ENCODE results near the gene XRN2.

The XRN2 gene

DNA sequence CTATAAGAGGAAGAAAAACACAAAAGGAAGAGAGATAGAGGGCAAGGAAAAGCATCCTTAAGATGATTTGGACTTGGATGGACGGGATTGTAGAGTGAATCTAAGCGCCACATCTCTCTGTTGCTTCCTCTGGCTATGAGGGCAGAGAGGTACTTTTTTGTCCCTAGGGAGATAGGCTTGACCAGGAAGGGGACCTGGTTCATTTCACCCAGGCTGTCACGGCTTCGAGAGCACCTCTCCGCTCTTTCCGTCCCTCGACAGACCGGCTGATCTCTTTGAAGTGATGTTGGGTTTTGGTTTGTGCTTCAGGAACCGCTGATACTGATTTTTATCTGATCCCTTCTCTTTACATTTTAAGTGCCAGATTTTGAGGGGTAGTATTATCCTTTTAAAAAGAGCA lies 74.6 kb downstream of the XRN2 start:
- no peak overlapping the region for H3K9ac ChIP-seq (ENCODE audit: low read length)
- no peak overlapping the region for H3K27ac ChIP-seq (ENCODE audit: low read length)
- no peaks in the 10 kb centered on the region for H3K4me1 ChIP-seq (ENCODE audit: control insufficient read depth, low read depth, low read length)
- H3K36me3 ChIP-seq (ENCODE audit: control insufficient read depth, low read depth, low read length) = peaks cover 31% of the 10 kb centered on the region
- no peaks in the 10 kb centered on the region for H3K27me3 ChIP-seq (ENCODE audit: control insufficient read depth, insufficient read depth, low read length)
- no peak overlapping the region for H3K4me3 ChIP-seq (ENCODE audit: low read length)
- no peaks in the 10 kb centered on the region for H3K9me3 ChIP-seq (ENCODE audit: control insufficient read depth, low read depth, low read length)

DNA sequence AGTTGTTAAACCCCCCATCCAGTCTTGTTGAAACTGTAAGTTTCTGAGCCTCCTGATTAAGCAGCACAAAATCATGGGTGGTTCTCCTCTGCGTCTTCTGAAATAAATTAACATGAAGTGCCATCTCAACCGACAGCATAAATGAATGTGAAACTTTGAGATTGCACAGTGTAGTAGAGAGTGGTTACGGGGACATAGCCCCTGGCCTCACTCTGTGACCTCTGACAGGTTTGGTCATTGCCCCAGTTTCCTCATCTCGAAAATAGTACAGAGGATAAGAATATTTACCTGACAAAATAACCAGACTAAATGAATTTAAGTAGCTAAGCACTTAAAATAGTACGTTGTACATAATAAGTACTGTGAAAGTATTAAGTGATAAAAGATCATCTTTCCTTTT lies 75.1 kb downstream of the XRN2 start:
- no peaks in the 10 kb centered on the region for H3K27me3 ChIP-seq (ENCODE audit: control insufficient read depth, insufficient read depth, low read length)
- no peaks in the 10 kb centered on the region for H3K9me3 ChIP-seq (ENCODE audit: control insufficient read depth, low read depth, low read length)
- no peak overlapping the region for H3K4me3 ChIP-seq (ENCODE audit: low read length)
- H3K9ac ChIP-seq (ENCODE audit: low read length) = no peak overlapping the region
- H3K27ac ChIP-seq (ENCODE audit: low read length) = no peak overlapping the region
- H3K36me3 ChIP-seq (ENCODE audit: control insufficient read depth, low read depth, low read length) = peaks cover 37% of the 10 kb centered on the region
- no peaks in the 10 kb centered on the region for H3K4me1 ChIP-seq (ENCODE audit: control insufficient read depth, low read depth, low read length)

DNA sequence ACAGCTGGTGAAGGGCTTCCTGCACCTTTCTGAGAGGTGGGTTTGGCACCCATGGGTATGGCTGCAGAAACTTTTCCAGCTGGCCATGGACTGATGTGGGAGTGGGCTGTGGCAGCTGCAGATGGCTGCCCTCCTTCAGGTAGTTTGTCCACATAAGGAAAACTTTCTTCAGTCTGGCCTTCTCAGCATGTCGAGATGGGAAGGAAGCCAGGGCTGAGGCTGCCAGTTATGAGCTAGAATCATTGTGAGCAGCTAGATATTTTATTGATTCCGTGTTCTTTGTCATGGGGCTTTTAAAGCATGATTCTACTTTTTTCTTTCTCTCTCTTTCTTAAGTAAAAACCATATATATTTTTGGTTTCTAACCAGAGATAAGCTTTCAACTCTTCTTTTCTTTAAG lies 77.6 kb downstream of the XRN2 start:
- Histone ChIP-seq H3K9ac (ENCODE audit: low read length) (no peak overlapping the region), H3K27ac (ENCODE audit: low read length) (no peak overlapping the region), H3K9me3 (ENCODE audit: control insufficient read depth, low read depth, low read length) (no peaks in the 10 kb centered on the region), H3K27me3 (ENCODE audit: control insufficient read depth, insufficient read depth, low read length) (no peaks in the 10 kb centered on the region), H3K4me1 (ENCODE audit: control insufficient read depth, low read depth, low read length) (no peaks in the 10 kb centered on the region), H3K36me3 (ENCODE audit: control insufficient read depth, low read depth, low read length) (peaks cover 54% of the 10 kb centered on the region), H3K4me3 (ENCODE audit: low read length) (no peak overlapping the region)

DNA sequence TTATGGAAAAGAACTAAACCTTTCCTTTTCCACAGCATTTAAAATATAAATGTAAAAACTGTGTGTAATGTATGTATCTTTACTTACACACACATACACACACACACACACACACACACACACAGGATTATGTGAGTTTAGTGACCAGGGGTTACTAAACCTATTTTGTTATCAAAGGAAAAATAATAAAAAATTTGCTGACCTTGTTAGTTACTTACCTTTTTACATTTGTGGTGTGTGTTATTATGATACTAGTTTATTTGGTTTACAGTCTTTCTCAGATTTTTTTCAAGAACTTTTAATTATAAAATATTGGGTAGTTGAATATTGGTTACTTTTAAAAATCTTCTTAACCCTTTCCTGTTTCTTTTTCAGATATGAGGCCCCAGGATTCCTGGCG lies 78.5 kb downstream of the XRN2 start:
- no peaks in the 10 kb centered on the region for H3K9me3 ChIP-seq (ENCODE audit: control insufficient read depth, low read depth, low read length)
- no peak overlapping the region for H3K4me3 ChIP-seq (ENCODE audit: low read length)
- H3K36me3 ChIP-seq (ENCODE audit: control insufficient read depth, low read depth, low read length) = peaks cover 63% of the 10 kb centered on the region
- no peak overlapping the region for H3K27ac ChIP-seq (ENCODE audit: low read length)
- no peaks in the 10 kb centered on the region for H3K4me1 ChIP-seq (ENCODE audit: control insufficient read depth, low read depth, low read length)
- H3K27me3 ChIP-seq (ENCODE audit: control insufficient read depth, insufficient read depth, low read length) = no peaks in the 10 kb centered on the region
- H3K9ac ChIP-seq (ENCODE audit: low read length) = no peak overlapping the region

DNA sequence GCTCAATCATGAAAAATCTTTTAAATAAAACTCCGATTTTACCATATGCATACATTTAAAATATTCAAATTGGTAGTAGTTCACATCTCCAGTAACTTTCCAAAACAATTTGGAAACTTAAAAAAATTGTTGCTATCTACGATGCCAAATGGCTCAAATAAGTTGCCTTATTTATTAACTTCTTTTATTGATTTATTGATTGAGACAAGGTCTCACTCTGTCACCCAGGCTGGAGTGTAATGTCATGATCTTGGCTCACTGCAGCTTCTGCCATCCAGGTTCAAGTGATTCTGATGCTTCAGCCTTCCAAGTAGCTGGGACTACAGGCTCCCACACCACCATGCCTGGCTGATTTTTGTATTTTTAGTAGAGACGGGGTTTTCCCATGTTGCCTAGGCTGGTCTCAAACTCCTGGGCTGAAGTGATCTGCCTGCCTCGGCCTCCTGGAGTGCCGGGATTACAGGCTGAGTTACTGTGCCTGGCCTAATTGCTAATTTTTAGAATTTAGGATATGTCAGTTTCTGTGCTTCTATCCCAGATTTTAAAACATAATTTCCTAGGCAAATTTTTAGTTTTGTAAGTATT lies 81.3 kb downstream of the XRN2 start:
- H3K4me1 ChIP-seq (ENCODE audit: control insufficient read depth, low read depth, low read length) = no peaks in the 10 kb centered on the region
- H3K27me3 ChIP-seq (ENCODE audit: control insufficient read depth, insufficient read depth, low read length) = peaks cover 10% of the 10 kb centered on the region
- H3K36me3 ChIP-seq (ENCODE audit: control insufficient read depth, low read depth, low read length) = peaks cover 79% of the 10 kb centered on the region
- H3K9ac ChIP-seq (ENCODE audit: low read length) = no peak overlapping the region
- H3K4me3 ChIP-seq (ENCODE audit: low read length) = no peak overlapping the region
- no peaks in the 10 kb centered on the region for H3K9me3 ChIP-seq (ENCODE audit: control insufficient read depth, low read depth, low read length)
- no peak overlapping the region for H3K27ac ChIP-seq (ENCODE audit: low read length)

DNA sequence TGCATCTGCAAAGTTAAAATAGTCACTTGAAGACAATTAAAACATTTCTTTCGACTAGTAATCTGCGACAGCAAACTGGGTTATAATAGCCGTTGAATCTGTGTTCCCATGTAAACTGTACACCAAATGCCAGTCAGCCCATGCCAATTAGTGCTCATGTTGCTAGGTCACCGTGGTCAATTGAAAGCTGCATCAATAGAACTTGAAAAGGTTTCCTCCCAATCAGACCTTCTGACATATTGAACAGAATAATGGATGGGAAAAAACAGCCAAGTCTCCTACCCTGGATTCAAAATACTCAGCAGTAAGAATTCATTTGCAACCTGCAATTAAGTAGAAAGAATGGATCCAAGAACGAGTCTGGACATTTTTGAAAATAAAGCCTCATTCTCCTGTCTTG lies 83.0 kb downstream of the XRN2 start:
- Histone ChIP-seq H3K4me3 (ENCODE audit: low read length) (no peak overlapping the region), H3K9me3 (ENCODE audit: control insufficient read depth, low read depth, low read length) (no peaks in the 10 kb centered on the region), H3K36me3 (ENCODE audit: control insufficient read depth, low read depth, low read length) (peaks cover 71% of the 10 kb centered on the region), H3K27ac (ENCODE audit: low read length) (no peak overlapping the region), H3K9ac (ENCODE audit: low read length) (no peak overlapping the region), H3K4me1 (ENCODE audit: control insufficient read depth, low read depth, low read length) (no peaks in the 10 kb centered on the region), H3K27me3 (ENCODE audit: control insufficient read depth, insufficient read depth, low read length) (peaks cover 26% of the 10 kb centered on the region)

DNA sequence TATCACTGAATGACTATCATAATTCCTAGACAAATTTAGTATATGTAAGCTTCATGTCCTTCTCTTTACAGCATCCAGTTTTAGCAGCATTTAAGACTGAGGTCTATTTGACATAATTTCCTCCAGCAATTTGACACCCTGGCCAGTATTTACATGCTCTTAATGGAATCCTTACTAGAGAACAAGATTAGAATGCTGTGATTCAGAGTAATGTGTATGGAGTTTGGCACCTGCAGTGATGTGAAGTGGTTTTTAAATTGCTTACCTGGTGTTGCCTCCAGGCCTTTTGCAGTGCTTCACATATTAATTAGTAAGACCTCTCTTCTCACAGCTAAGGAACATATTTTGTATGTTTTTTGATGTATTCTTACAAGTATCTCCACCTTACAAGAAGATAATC lies 84.4 kb downstream of the XRN2 start:
- H3K9ac ChIP-seq (ENCODE audit: low read length) = no peak overlapping the region
- H3K27me3 ChIP-seq (ENCODE audit: control insufficient read depth, insufficient read depth, low read length) = peaks cover 40% of the 10 kb centered on the region
- peaks cover 5% of the 10 kb centered on the region for H3K4me1 ChIP-seq (ENCODE audit: control insufficient read depth, low read depth, low read length)
- H3K4me3 ChIP-seq (ENCODE audit: low read length) = no peak overlapping the region
- H3K27ac ChIP-seq (ENCODE audit: low read length) = no peak overlapping the region
- no peaks in the 10 kb centered on the region for H3K9me3 ChIP-seq (ENCODE audit: control insufficient read depth, low read depth, low read length)
- peaks cover 58% of the 10 kb centered on the region for H3K36me3 ChIP-seq (ENCODE audit: control insufficient read depth, low read depth, low read length)

DNA sequence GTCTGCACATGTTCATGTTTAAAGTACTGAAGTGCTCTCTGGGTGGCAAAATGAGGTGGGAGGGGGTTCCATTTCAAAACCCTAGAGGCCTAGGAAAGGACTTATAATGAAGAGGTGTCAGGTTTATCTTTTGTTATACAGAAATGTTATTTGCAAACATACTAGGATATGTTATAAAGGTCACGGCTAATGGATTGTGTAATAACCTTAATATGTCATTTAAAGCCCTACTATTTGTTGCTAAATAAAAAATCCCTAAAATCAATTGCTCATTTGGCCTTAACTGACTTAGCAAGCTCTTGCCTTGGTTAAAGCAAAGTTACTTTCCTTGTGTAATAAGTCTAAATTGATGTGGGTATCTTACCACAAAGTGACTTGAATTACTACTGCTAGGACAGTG lies 85.4 kb downstream of the XRN2 start:
- Histone ChIP-seq H3K27me3 (ENCODE audit: control insufficient read depth, insufficient read depth, low read length) (peaks cover 51% of the 10 kb centered on the region), H3K36me3 (ENCODE audit: control insufficient read depth, low read depth, low read length) (peaks cover 48% of the 10 kb centered on the region), H3K4me1 (ENCODE audit: control insufficient read depth, low read depth, low read length) (peaks cover 5% of the 10 kb centered on the region), H3K9me3 (ENCODE audit: control insufficient read depth, low read depth, low read length) (no peaks in the 10 kb centered on the region), H3K27ac (ENCODE audit: low read length) (no peak overlapping the region), H3K4me3 (ENCODE audit: low read length) (no peak overlapping the region), H3K9ac (ENCODE audit: low read length) (no peak overlapping the region)

DNA sequence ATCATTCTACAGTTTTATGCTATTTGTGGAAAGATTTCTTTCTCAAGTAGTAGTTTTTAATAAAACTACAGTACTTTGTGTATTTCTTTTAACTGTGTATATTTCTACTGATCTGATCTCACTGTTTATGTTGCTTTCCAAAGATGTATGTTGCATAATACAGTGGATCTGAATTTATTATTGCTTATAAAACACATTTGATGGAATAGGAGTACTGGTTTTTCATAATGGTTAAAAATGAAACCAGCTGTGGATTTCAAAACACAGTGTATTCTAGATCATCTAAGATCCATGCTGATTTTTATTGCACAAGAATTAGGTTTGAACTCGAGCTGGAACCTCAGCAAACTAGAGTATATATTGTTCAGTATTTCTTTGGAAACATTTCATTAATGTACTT lies 86.2 kb downstream of the XRN2 start:
- Histone ChIP-seq H3K9me3 (ENCODE audit: control insufficient read depth, low read depth, low read length) (no peaks in the 10 kb centered on the region), H3K4me1 (ENCODE audit: control insufficient read depth, low read depth, low read length) (peaks cover 5% of the 10 kb centered on the region), H3K9ac (ENCODE audit: low read length) (no peak overlapping the region), H3K27me3 (ENCODE audit: control insufficient read depth, insufficient read depth, low read length) (peaks cover 59% of the 10 kb centered on the region), H3K27ac (ENCODE audit: low read length) (no peak overlapping the region), H3K36me3 (ENCODE audit: control insufficient read depth, low read depth, low read length) (peaks cover 42% of the 10 kb centered on the region), H3K4me3 (ENCODE audit: low read length) (no peak overlapping the region)

DNA sequence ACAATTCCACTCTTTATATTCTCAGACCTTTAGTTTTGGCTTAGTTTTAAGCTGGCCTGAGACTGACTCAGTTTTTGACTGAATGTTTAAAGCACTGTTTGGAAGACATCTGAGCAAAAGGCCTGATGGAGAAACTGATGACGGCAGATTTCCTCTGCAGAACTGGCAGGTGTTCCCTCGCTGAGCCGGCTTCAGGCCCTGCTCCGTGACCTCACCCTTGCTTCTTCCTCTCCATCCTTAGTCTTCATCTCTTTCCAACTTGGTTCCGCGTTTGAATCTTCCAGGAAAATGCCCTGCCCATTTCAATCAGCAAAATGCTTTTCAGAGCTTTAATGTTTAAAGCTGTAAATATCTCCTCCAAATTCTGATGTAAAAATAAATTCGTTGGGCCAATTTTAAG lies 87.6 kb downstream of the XRN2 start:
- Histone ChIP-seq H3K9ac (ENCODE audit: low read length) (no peak overlapping the region), H3K36me3 (ENCODE audit: control insufficient read depth, low read depth, low read length) (peaks cover 33% of the 10 kb centered on the region)

DNA sequence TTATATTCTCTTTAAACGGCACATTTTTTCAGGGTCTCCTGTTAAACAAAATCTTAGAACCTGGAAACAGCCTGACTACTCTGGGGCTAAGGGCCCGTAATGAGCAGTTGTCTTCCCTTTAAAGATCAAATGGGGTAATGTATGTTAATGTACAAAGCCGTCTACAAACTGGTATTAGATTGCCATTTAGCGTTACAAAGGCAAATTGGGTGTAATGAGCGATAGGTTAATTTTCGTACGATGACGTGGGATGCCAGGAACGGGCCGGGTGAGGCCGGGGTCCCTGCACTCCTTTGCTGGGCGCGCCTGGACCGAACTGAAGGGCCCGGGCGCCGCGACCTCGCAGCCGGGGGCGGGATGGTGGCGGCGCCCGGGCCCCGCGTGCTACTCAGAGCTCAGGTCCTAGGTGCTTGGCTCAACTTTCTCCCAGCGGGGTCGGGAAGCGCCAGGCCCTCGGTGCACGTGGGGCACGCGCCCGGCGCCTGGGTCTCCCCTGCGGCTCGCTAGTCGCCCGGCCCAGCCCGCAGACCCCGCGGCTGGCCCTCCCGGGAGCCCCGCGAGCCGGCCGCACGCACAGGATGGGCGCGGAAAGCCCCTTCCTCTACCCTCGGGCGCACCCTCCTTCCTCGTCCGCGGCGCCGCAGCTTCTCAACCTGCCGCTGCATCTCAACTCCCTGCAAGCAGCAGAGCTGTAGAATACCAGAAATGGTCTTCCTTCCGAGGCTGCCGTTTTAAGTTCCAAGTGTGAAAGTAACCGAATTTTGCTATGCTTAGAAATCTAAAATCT lies 88.2 kb downstream of the XRN2 start:
- no peaks in the 10 kb centered on the region for H3K9me3 ChIP-seq (ENCODE audit: control insufficient read depth, low read depth, low read length)
- no peak overlapping the region for H3K9ac ChIP-seq (ENCODE audit: low read length)
- H3K4me3 ChIP-seq (ENCODE audit: low read length) = peak overlapping the region; percentile 15
- H3K36me3 ChIP-seq (ENCODE audit: control insufficient read depth, low read depth, low read length) = peaks cover 27% of the 10 kb centered on the region
- H3K4me1 ChIP-seq (ENCODE audit: control insufficient read depth, low read depth, low read length) = peaks cover 5% of the 10 kb centered on the region
- peaks cover 79% of the 10 kb centered on the region for H3K27me3 ChIP-seq (ENCODE audit: control insufficient read depth, insufficient read depth, low read length)
- H3K27ac ChIP-seq (ENCODE audit: low read length) = no peak overlapping the region

More for the DNA sequence above, 87.6 kb downstream of the XRN2 start:
- H3K27me3 ChIP-seq (ENCODE audit: control insufficient read depth, insufficient read depth, low read length) = peaks cover 73% of the 10 kb centered on the region
- no peaks in the 10 kb centered on the region for H3K9me3 ChIP-seq (ENCODE audit: control insufficient read depth, low read depth, low read length)
- no peak overlapping the region for H3K27ac ChIP-seq (ENCODE audit: low read length)
- peaks cover 5% of the 10 kb centered on the region for H3K4me1 ChIP-seq (ENCODE audit: control insufficient read depth, low read depth, low read length)
- H3K4me3 ChIP-seq (ENCODE audit: low read length) = peak overlapping the region; percentile 15

DNA sequence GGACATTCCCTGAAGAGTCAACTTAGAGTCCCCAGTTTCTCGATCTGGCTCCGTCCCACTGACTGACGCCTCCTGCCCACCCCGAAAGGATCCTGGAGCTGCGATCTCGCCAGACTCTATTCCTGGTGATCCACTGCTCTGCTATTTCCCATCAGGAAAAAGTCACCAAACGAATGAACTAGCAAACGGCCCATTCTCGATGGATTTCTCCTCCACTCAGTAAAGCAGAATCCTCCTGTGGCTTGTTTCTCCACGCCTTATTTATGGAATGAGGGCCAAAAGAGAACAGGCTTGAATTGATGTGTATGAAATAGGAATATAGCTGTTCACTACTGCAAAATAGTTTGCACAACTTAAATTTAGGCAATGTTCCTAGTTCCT lies 88.8 kb downstream of the XRN2 start:
- H3K27ac ChIP-seq (ENCODE audit: low read length) = no peak overlapping the region
- H3K9ac ChIP-seq (ENCODE audit: low read length) = no peak overlapping the region
- peaks cover 21% of the 10 kb centered on the region for H3K36me3 ChIP-seq (ENCODE audit: control insufficient read depth, low read depth, low read length)
- H3K4me1 ChIP-seq (ENCODE audit: control insufficient read depth, low read depth, low read length) = peaks cover 5% of the 10 kb centered on the region
- peak overlapping the region; percentile 15 for H3K4me3 ChIP-seq (ENCODE audit: low read length)
- peaks cover 85% of the 10 kb centered on the region for H3K27me3 ChIP-seq (ENCODE audit: control insufficient read depth, insufficient read depth, low read length)
- H3K9me3 ChIP-seq (ENCODE audit: control insufficient read depth, low read depth, low read length) = no peaks in the 10 kb centered on the region
